Neuron (in vitro differentiated cells): ENCODE measurements around the gene HCFC1R1.

Experiments
- H2AFZ ChIP-seq: one replicate; pipeline ENCODE4 v1.6.1; 2013; ENCODE audit warnings: low read depth, mild to moderate bottlenecking, inconsistent platforms, low read length, moderate library complexity
- H3K27me3 ChIP-seq: one replicate; pipeline ENCODE4 v1.6.1; 2013; ENCODE audit warnings: low read length; ENCODE audit not compliant: insufficient read depth
- H3K36me3 ChIP-seq: one replicate; pipeline ENCODE4 v1.6.1; 2013; ENCODE audit warnings: low read length; ENCODE audit not compliant: insufficient read depth
- H3K4me1 ChIP-seq: one replicate; pipeline ENCODE4 v1.6.1; 2013; ENCODE audit warnings: low read length; ENCODE audit not compliant: insufficient read depth
- H3K4me3 ChIP-seq: 2 replicates; pipeline ENCODE4 v1.5.1; 2013; ENCODE audit warnings: mild to moderate bottlenecking, low read length, moderate library complexity
- H3K9me3 ChIP-seq: one replicate; pipeline ENCODE4 v1.6.1; 2013; ENCODE audit warnings: low read length

The HCFC1R1 gene

GRCh38 chr16:2973605-2974318 is 50.0 kb downstream of the HCFC1R1 start:
- Histone ChIP-seq H3K27me3 (no peaks in the 10 kb centered on the region), H3K36me3 (peaks cover 55% of the 10 kb centered on the region), H3K9me3 (no peaks in the 10 kb centered on the region), H3K4me3 (no peak overlapping the region), H3K4me1 (peaks cover 9% of the 10 kb centered on the region), H2AFZ (no peak overlapping the region)

- Histone ChIP-seq H2AFZ (no peak overlapping the region), H3K9me3 (no peaks in the 10 kb centered on the region), H3K27me3 (no peaks in the 10 kb centered on the region), H3K4me3 (no peak overlapping the region), H3K36me3 (peaks cover 53% of the 10 kb centered on the region), H3K4me1 (peaks cover 12% of the 10 kb centered on the region)
Observed at GRCh38 chr16:2973093-2973492, 50.6 kb downstream of the HCFC1R1 start.
